ENCODE data around the gene MTPN. TPM values are rescaled to one million over a fixed set of nuclear protein-coding genes. Genes with fewer than 3 reads are reported as not detected.

The MTPN gene
- total RNA-seq, 2 experiments from 2014 or later = 123 to 136 TPM

- CTCF ChIA-PET = no interaction called here
- no peak for DNase-seq
- Mint-ChIP-seq H3K27ac (no peak overlapping the region), H3K4me3 (no peak overlapping the region), H3K4me1 (no peaks in the 10 kb centered on the region), H3K36me3 (ENCODE audit: low read depth) (no peaks in the 10 kb centered on the region), H3K27me3 (peaks cover 8% of the 10 kb centered on the region), H3K9me3 (ENCODE audit: low read depth) (no peaks in the 10 kb centered on the region)
- POLR2A ChIA-PET = no interaction called here
- intact Hi-C loops (cut with DNase I, micrococcal nuclease) = no loop called here
- no peak for ATAC-seq
Measured at GRCh38 chr7:135877805-135878204, 99.4 kb downstream of the MTPN start.

Other genes starting within 250 kb of the MTPN start
- gene SLC13A4, start 249.2 kb downstream of the MTPN start, total RNA-seq = not detected
- gene FAM180A, start 228.5 kb downstream of the MTPN start, total RNA-seq = not detected

All from activated CD4-positive, alpha-beta T cell treated with anti-CD3 and anti-CD28 coated beads for 36 hours (primary cell).